ENCODE data around the gene PECR. TPM values are rescaled to one million over a fixed set of nuclear protein-coding genes. Genes with fewer than 3 reads are reported as not detected.

Gene PECR
- total RNA-seq, 1 donor = 9.9 TPM

DNA sequence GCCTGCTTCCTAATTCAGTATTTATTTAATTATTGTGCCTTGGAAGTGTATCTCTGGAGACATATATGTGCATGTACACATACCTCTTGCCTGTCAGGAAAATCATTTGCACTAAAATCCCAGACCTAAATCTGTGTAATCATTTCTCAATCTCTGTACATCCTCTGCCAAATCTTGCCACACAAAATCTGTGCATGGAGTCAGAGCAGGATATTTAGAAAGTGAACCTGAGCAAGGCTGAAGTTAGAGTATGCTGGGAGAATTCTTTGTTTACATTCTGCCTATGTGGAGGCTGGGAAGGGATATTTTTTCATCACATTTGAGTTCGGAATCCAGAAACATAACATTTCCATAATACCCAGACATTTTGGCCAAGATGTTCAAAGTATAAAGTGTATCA, 36.9 kb upstream of the PECR start:
- TF ChIP-seq, protein P1, sequence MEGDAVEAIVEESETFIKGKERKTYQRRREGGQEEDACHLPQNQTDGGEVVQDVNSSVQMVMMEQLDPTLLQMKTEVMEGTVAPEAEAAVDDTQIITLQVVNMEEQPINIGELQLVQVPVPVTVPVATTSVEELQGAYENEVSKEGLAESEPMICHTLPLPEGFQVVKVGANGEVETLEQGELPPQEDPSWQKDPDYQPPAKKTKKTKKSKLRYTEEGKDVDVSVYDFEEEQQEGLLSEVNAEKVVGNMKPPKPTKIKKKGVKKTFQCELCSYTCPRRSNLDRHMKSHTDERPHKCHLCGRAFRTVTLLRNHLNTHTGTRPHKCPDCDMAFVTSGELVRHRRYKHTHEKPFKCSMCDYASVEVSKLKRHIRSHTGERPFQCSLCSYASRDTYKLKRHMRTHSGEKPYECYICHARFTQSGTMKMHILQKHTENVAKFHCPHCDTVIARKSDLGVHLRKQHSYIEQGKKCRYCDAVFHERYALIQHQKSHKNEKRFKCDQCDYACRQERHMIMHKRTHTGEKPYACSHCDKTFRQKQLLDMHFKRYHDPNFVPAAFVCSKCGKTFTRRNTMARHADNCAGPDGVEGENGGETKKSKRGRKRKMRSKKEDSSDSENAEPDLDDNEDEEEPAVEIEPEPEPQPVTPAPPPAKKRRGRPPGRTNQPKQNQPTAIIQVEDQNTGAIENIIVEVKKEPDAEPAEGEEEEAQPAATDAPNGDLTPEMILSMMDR (IDR thresholded peaks at IDR 0.05; ENCODE audit: insufficient read depth, low read depth, low read length) = no peak
- peak; percentile 31 for DNase-seq (ENCODE audit: low read depth)
- no peak overlapping the region for H3K4me3 ChIP-seq (ENCODE audit: low read depth, low read length)

DNA sequence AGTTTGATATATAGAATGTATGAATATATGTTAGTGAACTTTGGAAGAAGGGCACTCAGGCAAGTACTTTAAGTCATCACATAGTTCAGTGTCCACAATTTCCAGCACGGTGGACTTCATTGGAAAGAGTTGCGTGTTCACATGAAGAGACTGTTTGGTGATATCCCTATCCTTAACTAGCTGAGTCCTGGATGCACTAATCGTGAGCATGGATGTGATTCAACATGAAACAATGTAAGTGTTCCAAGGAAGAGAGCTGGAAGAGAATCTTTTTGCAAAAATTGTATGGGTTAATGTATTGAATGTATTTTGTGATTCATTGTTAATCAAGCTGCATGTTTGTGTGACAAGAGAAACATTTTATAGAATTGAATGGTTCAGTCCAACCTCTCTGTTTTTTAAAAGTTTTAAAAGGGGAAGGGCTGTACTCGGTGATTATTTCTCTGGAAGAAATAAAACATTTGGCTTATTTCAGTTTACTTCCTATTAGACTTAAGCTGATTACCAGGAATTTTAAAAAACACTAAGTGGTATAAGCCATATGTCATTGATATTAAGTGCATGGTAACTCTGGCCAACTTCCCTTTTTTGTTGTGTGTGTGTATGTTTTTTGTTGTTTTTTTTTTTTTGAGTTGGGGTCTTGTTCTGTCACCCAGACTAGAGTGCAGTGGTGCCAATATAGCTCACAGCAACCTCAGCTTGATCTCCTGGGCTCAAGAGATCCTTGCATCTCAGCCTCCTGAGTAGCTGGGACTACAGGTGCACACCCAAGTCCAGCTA, 36.1 kb upstream of the PECR start:
- no peak overlapping the region for H3K4me3 ChIP-seq (ENCODE audit: low read depth, low read length)
- DNase-seq (ENCODE audit: low read depth) = no peak
- TF ChIP-seq, protein P1 (IDR thresholded peaks at IDR 0.05; ENCODE audit: insufficient read depth, low read depth, low read length) = no peak

DNA sequence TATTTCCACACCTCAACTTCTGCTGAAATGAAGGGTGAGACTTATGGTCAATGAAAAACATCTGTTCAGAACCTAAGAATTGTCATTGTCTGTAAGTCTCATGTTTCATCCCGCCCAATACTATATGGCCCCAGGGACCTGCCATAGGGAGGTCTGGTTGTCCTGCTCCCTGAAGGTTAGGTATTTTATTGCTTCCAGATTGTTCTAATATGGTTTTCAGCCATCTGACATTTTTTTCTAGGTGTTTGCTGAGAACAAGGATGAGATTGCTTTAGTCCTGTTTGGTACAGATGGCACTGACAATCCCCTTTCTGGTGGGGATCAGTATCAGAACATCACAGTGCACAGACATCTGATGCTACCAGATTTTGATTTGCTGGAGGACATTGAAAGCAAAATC, 34.8 kb upstream of the PECR start:
- no peak overlapping the region for H3K4me3 ChIP-seq (ENCODE audit: low read depth, low read length)
- TF ChIP-seq, protein P1 (IDR thresholded peaks at IDR 0.05; ENCODE audit: insufficient read depth, low read depth, low read length) = no peak
- peak; percentile 21 for DNase-seq (ENCODE audit: low read depth)

DNA sequence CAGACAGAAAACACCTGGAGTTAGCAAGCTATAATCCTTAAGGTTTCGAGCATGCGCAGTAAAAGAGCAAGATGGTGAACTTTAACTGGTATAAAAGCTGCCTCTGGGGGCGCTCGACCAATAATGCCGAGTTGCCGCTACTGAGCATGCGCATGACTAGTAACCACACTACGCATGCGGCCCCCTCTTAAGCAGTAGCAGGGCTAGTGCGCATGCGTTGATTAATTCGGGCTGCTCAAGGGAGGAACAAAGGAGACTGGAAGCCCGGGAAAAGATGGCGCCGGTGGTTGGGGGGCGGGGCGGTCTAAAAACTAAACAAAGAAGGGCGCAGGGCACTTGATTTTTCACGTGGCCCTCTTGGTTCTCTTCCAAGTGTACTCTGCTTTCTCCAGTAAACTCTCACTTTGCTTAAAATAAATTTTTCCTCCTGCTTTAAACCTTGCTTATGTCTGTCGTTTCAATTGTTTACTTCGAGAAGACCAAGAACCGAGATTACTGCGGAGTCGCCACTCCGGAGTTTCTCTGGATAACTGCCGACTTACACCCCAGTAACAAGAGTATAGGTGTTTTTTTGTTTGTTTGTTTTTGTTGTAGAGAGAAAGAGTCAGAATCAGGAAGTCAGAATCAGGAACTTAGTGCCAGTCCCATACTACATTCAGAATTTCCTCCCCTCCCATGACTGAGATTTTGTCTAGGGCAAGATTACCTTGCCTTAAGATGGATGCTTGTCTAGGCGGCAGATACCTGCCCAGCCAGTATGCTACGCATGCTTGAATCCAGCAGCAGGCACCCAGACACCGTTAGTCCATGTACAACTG, 33.3 kb upstream of the PECR start:
- TF ChIP-seq, protein P1 (IDR thresholded peaks at IDR 0.05; ENCODE audit: insufficient read depth, low read depth, low read length) = peak; percentile 83
- peak overlapping the region; percentile 64 for H3K4me3 ChIP-seq (ENCODE audit: low read depth, low read length)
- peak; percentile 100 for DNase-seq (ENCODE audit: low read depth)

DNA sequence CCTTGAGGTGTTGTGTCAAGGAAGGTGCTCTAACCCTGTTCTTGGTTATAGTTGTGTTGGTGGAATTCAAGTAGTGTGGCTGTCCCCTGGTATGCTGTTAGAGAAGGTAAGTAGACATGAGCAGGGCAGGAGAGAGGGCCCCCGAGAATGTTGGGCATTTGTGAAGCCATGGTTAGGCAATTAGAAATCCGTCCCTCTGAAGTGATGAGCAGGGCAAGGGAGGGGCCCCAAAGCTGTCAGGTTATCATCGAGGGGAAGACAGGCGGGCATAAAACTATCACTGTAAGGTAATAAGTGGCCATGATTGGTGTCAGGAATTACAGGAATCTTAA, 32.7 kb upstream of the PECR start:
- TF ChIP-seq, protein P1 (IDR thresholded peaks at IDR 0.05; ENCODE audit: insufficient read depth, low read depth, low read length) = no peak
- DNase-seq (ENCODE audit: low read depth) = no peak
- H3K4me3 ChIP-seq (ENCODE audit: low read depth, low read length) = no peak overlapping the region

DNA sequence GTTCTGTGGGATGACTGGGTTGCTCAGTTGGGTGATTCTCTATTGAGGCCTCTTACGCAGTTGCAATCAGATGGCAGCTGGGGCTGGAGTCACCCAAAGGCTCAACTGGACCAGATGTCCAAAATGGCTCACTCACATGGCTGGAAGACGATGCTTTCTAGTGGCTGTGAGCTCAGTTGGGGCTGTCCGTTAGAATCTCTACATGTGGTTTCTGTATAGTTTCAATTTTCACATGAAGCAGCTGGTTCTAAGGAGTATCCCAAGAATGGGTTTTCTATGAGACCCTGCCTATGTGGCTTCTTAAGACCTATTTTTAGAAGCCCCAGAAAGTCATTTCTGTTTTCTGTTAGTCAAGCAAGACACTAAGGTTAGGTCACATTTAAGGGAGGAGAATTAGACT, 32.0 kb upstream of the PECR start:
- DNase-seq (ENCODE audit: low read depth) = no peak
- H3K4me3 ChIP-seq (ENCODE audit: low read depth, low read length) = no peak overlapping the region
- TF ChIP-seq, protein P1 (IDR thresholded peaks at IDR 0.05; ENCODE audit: insufficient read depth, low read depth, low read length) = no peak

Measured in fibroblast of villous mesenchyme (primary cell).